GM12873 (cell line): ENCODE data around the gene CLEC19A.

Experiments
- TF ChIP-seq, protein P1 (sequence below): IDR thresholded peaks from 2 replicates; pipeline ENCODE4 v1.5.1; 2012; ENCODE audit warnings: low read depth, mild to moderate bottlenecking, moderate library complexity, low read length, control low read depth; ENCODE audit not compliant: insufficient read depth; ENCODE audit errors: missing control alignments

Gene CLEC19A

DNA sequence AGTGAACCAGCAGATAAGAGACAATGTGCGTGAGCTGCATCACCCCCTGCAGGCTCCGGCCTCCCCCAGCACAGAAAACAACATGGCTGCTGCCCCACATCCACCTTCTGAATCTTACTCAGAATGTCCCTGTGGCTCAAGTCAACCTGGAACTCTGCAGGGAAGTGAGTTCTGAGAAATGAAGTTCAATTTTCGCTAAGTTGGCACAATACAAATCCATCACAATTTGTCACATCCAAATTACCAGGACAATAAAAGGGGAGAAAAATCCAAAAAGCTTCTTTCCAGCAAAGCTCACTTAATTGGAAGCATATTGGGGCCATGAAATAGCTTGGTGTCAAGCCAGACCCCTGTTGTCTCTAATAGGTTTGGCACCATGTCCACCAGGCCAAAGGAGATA is 38.1 kb downstream of the CLEC19A start:
- TF ChIP-seq, protein P1, sequence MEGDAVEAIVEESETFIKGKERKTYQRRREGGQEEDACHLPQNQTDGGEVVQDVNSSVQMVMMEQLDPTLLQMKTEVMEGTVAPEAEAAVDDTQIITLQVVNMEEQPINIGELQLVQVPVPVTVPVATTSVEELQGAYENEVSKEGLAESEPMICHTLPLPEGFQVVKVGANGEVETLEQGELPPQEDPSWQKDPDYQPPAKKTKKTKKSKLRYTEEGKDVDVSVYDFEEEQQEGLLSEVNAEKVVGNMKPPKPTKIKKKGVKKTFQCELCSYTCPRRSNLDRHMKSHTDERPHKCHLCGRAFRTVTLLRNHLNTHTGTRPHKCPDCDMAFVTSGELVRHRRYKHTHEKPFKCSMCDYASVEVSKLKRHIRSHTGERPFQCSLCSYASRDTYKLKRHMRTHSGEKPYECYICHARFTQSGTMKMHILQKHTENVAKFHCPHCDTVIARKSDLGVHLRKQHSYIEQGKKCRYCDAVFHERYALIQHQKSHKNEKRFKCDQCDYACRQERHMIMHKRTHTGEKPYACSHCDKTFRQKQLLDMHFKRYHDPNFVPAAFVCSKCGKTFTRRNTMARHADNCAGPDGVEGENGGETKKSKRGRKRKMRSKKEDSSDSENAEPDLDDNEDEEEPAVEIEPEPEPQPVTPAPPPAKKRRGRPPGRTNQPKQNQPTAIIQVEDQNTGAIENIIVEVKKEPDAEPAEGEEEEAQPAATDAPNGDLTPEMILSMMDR, result no peak

DNA sequence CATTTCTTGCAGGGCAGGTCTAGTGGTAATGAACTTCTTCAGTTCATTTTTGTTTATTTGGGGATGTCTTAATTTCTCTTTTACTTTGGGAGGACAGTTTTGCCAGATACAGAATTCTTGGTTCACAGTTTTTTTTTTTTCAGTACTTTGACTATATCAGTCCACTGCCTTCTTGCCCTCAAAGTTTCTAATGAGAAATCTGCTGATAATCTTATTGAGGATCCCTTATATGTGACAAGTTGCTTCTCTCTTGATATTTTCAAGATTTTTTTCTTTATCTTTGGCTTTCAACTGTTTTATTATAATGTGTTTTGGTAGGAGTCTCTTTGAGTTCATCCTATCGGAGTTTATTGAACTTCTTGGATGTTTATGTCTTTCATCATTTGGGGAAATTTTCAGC is 42.8 kb downstream of the CLEC19A start:
- TF ChIP-seq, protein P1, result no peak

DNA sequence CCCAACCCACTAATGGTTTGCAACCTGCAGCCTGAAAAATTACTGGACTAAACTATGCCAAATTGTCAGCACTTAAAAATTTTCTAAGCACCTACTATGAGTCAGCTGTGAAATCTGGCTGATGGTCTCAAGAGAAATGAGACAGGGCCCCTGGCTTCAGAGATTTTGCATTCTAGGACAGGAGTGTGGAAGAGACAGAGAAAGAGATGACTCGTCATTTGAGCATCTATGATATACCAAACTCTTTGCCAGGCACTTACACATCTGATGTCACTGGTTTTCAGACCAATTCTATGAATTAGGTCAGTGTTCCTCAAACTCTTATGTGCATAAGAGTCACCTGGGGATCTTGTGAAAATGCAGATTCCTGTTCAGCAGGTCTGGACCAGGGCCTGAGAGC is 44.4 kb downstream of the CLEC19A start:
- TF ChIP-seq, protein P1, result no peak

DNA sequence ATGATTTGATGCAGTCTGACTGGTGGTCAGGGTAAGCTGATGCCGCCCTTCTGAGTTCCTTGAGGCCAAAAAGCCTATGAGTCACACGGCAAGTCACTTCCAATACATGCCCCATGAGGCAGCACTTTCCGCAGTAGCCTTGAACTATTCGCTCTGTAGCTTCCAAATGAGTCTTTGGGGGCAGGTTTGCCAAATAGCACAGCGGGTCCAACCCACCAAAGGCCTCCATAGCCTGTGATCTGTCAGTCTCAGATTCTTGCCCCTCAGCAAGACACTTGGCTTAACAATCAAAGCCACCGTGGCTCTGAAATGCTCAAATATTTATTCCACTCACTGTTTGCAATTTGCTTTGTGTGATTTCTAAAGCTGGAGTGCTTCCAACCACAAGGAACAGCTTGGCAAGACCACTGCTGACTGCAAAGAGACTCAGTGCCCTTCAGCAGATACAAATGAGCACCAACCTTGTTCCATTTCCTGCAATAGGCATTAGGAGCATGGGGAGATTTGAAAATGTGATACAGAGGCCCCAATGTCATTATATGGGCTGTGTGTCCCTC is 45.4 kb downstream of the CLEC19A start:
- TF ChIP-seq, protein P1, result no peak

DNA sequence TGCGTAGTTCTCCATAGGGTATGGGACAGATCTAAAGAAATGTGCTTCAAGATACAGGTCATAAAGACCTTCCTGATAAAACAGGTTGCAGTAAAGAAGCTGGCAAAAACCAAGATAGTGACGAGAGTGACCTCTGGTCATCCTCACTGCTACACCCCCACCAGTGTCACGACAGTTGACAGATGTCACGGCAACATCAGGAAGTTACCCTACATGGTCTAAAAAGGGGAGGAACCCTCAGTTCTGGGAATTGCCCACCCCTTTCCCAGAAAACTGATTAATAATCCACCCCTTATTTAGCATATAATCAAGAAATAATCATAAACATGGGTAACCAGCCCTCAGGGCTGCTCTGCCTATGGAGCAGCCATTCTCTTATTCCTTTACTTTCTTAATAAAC is 46.3 kb downstream of the CLEC19A start:
- TF ChIP-seq, protein P1, result no peak

DNA sequence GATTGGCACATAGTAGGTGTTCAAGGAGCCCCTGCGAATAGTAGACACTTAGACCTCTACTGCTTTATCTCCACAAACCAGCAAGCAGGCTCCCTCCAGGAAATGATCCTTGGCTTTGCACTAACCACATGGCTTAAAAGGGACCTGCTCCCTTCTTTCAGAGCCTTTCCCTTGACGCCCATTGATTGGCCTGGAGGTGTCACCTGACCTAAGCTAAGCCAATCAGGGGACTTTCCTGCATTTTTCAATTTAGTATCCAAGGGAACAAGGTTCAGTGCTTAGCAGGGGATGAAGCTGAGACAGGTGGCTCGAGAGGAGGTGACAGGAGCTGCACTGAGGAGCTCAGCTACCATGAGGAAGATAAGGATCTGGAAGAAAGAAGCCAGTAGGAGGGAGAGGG is 52.8 kb downstream of the CLEC19A start:
- TF ChIP-seq, protein P1, result no peak

DNA sequence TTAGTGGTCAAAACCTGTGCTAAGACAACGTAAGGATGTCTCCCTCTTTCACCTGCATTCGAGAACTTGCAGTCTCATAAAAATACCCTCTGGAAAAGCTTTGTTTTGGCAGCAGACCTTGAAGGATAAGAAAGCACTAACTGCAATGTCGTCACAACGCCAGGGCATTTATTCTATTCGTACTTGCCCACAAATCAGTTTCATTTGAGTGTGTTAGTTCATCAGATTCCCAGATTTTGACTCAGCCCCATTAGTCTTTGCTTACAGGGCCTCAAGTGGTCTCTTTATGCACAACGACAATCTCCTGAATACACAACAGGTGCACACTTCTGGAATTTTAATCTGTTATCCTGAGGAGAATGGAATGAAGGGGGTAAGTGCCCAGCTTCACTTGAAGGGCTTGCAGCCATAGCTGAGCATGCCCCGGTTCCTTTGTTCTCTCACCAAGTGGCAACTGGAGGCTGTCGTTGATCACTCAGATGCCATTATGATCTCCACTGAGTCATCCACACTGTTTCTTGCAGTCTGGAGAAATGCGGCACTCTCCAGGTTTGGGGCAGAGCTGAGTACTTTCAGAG is 58.8 kb downstream of the CLEC19A start:
- TF ChIP-seq, protein P1, result no peak
